ENCODE measurements around the gene CFAP141.

GRCh38 chr1:154181944-154182343, 24.2 kb downstream of the CFAP141 start:
- TF ChIP-seq CTCF (IDR thresholded peaks at IDR 0.05): no peak
- no peak for TF ChIP-seq POLR2A (IDR thresholded peaks at IDR 0.05)

All from testis (tissue), 2 donors.